ENCODE results near the gene TMEM74B. TPM values are rescaled to one million over a fixed set of nuclear protein-coding genes. Genes with fewer than 3 reads are reported as not detected.

Gene TMEM74B
- total RNA-seq, 1 donor from 2014 or later = 7.1 TPM

DNA sequence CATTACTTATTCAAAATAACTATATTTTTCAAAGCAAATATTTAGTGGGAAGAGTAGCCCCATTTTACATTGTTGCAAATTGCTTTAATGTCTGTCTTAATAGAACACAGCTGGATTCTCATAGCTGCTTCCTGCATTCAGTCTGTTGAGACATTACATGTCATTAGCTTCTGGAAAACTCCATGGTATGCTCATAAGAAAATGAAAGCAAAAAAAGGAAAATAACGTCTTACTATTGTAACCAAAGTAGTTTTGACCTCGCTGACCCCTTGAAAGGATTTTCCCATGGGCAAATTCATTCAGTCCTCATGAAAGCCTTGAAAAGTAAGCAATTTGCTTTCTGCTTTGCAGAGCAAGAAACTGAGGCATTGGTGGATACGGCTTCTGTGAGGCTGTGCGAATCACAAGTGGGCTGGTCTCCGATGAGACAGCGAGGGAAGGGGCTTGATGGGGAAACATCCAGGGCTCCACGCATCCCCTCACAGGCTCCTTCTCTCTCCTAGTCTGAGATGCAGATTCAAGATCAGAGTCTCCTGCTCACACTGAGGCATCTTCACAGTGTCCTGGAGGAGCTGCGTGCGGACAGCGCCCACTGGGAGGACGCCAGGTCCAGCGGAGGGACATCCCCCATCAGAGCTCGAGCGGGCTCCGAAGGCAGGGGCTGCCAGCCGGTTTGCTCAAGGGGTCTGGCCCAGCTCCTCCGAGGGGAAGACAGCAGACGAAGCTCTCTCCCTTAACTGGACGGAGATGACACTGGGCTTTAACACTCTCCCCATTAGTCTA is 21.8 kb upstream of the TMEM74B start:
- DNase-seq (ENCODE audit: low spot score) = no peak
- intact Hi-C loops (cut with DNase I) = no loop called here
- no peak for ATAC-seq

DNA sequence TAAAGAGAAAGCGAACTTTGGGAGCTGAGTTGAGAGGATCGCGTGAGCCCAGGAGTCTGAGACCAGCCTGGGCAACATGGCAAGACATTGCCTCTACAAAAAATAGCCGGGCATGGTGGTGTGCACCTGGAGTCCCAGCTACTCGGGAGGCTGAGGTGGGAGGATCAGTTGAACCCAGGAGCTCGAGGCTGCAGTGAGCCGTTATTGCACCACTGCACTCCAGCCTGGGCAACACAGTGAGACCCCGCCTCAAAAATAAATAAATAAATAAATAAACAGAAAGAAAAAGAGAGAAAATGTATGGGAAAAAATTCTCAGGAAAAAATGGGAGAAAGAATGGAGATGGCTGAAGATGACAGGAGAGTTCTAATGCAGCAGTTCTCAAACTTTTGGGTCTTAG is 21.0 kb upstream of the TMEM74B start:
- no peak for ATAC-seq
- DNase-seq (ENCODE audit: low spot score) = no peak
- intact Hi-C loops (cut with DNase I) = no loop called here

DNA sequence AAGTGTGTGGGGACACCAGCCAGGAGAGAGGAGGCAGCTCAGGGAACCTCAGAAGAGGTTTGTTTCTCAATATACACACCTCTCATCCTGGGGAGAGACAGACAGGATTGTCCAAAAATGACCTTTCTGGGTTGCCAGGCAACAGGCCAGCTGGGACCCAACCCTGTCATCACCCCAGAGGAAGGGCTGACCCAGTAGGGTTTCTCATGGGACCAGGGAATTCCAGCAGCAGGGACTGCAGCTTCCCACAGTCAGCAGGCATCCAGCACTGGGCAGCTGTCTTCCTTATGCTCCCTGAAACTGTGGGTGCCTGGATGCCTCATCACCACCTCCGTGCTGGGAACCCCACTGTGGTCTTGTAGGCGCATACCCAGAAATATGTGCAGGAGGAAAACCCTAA is 19.8 kb upstream of the TMEM74B start:
- ATAC-seq (no peak), DNase-seq (ENCODE audit: low spot score) (no peak)
- intact Hi-C loops (cut with DNase I) = no loop called here

DNA sequence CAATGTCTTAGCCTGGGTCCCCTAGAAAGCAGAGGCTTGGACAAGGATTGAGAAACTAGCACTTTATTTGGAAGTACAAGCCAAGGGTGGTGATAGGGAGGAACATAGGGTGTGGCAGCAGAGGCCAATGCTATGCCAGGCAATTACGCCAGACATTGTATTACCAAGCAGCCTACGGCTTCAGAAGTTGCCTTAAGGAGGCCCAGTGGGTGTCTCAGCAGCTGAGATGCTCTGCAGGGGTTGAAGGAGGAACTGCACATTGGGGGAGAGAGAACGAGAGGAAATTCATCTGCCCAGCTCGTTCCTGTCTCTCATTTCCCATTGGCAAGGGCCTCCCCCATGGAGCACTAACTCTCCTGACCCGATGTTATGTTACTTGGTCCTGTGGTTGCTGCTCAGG is 19.3 kb upstream of the TMEM74B start:
- intact Hi-C loops (cut with DNase I) = no loop called here
- DNase-seq (ENCODE audit: low spot score) = no peak
- no peak for ATAC-seq

DNA sequence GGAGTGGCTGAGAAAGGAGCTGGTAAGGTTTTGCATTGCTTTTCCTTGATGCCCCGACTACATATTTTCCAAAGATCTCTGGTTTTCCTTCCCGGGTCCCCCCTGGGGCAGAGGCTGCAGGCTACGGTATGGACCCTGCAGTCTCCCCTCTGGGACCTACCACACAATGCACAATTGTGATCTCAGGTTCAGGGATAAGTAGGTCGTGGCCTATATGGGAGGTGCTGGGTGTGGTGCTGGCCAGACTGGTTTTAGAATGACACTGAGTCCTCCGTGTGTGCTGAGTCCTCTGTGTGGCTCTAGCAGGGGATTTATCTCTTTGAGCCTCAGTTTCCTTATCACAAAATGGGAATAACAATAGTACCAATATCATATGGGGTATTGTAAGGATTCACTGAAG is 18.8 kb upstream of the TMEM74B start:
- intact Hi-C loops (cut with DNase I) = no loop called here

DNA sequence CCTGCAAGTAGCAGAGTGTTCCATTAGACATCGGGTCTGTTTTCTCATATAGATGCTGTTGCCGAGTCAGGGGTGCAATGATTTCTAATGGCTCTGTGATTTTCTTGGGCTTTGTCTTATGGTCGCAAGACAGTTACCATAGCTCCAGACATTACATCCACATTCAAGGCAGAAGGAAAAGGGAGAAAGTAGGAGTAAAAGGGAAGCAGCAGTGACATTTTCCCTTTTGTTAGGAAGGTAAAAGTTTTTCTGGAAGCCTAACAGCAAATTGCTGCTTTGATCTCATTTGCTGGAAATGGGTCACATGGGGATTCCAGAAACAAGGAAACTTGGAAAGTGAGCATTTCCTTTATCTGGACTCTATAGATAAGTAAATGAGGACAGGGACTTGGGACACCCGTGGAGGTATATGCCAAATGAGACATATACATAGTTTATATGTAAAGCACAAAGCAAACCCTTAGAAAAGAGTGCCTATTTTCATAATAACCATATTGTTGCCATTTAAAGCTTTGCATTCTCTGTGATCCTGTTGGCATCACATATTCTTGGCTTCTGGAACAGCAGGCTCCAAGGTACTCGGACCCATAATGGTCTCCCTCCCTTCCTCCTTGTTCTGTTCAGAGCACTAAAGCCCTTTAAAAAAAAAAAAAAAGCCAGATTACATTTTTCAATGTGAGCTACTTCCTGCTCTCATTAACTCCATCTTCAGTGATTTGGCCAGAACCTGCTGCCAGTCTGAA is 18.2 kb upstream of the TMEM74B start, which contains the start of gene C20orf202:
Gene C20orf202, plus strand, starts transcription at position 693 of the 743 bp plus-strand sequence. CDS start 132 bp downstream, outside the sequence.
- no peak for ATAC-seq
- intact Hi-C loops (cut with DNase I) = no loop called here

More for the DNA sequence above, 18.8 kb upstream of the TMEM74B start:
- ATAC-seq = no peak
- no peak for DNase-seq (ENCODE audit: low spot score)

DNA sequence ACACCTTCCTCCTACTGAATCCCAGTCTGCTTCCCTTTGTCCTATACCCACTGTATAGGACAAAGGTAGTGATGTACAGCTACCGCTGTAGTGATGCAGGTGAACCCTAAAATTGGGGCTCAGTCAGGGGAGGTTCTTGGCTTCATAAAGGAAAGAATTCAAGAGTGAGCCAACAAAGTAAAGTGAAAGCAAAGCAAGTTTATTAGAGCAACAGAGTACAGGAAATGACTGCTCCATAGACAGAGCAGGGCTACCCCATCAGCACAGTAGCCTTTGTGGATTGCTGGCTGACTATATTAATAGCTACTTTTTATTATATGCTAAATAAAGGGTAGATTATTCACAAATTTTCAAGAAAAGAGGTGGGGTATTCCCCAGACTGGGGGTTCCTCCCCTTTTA is 15.2 kb upstream of the TMEM74B start:
- intact Hi-C loops (cut with DNase I) = no loop called here
- no peak for DNase-seq (ENCODE audit: low spot score)
- no peak for ATAC-seq

More for the DNA sequence above, 18.2 kb upstream of the TMEM74B start, which contains the start of gene C20orf202:
- no peak for DNase-seq (ENCODE audit: low spot score)

DNA sequence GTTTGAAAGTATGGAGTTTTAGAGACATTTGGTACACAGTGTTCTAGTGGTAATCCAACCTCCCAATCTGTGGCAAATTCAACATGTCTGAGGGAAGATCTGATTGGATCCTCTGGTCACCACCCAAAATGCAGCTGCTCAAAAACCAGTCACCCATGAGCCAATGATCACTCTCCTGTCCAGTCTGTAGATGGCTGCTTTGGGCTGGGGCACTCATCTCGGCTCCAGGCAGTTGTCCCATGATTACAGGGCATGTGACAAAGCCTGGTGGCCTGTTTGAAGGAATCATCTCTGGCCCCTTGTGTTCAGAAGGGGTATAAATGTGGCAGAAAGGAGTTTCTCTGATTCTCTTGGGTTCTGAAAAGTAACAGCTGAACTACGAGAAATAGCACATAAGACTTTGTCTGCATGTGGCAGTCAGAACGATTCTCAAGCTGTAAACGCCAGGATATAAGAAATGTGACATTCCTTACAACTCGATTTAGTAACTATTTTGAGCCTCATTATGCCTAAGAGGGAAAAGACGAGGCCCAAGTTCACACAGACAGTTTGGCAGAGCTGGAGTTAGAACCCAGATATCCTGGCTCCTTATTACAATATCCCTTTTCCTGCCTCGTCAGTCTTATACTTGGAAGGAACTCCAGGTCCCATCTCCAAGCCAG is 14.6 kb upstream of the TMEM74B start:
- no peak for ATAC-seq
- no peak for DNase-seq (ENCODE audit: low spot score)
- intact Hi-C loops (cut with DNase I) = no loop called here

DNA sequence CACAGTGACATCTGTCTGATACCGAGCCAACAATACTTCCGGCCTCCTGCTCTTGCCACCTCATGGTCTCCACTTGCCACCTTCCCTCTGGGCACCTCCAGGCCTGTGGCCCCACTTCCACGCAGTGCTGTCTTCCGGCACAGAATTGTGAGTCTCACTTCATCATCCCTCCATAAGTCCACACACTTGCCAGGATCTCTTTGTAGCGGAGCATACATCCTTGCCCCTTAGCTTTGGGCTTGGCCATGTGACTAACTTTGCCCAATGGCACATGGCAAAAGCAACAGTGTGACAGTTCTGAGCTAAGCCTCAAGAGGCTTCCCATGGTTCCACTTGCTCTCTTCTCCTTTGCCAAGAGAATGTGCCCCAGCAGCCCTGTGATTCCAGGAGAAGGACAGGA is 14.0 kb upstream of the TMEM74B start:
- no peak for DNase-seq (ENCODE audit: low spot score)
- intact Hi-C loops (cut with DNase I) = no loop called here
- no peak for ATAC-seq

DNA sequence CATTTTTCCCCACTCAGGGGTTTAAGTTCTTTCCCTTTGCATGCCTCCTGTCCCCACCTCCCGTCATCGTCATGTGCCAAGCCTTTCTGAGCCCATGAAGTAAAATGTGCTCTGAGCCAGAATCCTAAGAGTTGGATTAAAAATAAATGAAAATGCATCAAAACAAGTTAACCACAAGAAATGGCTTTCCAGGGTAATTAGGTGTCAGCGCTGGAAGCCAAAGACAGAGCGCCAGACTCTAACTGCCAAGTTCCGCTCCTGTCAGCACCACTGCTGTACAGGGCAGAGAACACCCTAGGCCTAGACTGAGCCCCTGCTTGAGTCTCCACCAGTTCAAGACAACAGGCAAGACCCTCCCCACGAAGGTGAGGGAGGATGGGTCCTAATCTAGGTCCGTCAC is 13.0 kb upstream of the TMEM74B start:
- intact Hi-C loops (cut with DNase I) = no loop called here
- DNase-seq (ENCODE audit: low spot score) = no peak
- no peak for ATAC-seq

DNA sequence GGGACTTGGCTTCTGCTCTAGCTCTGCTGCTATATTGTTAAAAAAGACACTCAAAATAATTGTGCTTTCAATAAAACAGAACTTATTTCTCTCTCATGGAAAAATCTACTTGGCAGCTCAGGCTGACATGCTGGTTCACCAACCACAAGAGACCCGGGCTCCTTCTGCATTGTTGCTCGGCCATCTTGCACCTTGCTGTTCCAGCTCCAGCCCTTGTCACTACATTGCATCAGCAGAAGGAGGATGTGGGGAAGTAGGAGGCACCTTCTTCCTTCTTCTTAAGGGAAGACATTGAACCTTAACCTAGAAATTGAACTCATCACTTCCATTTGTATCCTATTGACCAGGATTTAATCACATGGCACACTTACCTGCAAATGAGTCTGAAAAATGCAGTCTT is 11.9 kb upstream of the TMEM74B start:
- intact Hi-C loops (cut with DNase I) = no loop called here
- ATAC-seq (no peak), DNase-seq (ENCODE audit: low spot score) (no peak)

DNA sequence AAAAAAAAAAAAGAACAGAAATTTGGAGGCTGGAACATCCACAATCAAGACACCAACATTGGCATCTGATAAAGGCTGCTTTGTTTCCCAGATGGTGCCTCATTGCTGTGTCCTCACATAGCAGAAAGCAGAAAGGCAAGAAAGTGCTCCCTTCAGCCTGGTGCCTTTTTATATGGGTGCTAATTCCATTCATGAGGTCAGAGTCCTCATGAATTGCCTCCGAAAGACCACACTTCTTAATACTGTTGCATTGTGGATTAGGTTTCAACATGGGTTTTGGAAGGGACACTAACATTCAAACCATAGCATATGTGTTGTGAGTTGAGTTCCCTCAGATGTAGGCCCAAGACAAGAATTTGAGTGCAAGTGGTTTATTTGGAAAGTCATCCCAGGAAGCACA is 10.4 kb upstream of the TMEM74B start:
- no peak for ATAC-seq
- no peak for DNase-seq (ENCODE audit: low spot score)
- intact Hi-C loops (cut with DNase I) = no loop called here

DNA sequence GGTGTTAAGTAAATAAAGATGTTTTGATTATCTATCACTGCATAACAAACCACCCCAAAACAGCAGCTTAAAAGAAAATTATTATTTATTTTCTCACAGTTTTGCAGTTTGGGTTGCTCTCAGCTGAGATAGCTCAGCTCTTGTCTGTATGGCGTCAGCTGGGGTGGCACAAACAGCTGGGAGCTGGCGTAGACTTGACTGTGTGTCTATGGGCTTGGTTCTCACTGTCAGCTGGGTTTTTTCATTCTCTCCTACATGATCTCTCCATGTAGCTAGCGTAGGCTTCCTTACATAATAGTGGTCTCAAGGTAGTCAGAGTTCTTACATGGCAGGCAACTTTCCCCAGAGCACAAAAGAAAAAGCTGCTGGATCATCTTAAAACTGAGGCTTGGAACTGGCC is 6.5 kb upstream of the TMEM74B start:
- intact Hi-C loops (cut with DNase I) = no loop called here
- DNase-seq (ENCODE audit: low spot score) = no peak
- no peak for ATAC-seq

DNA sequence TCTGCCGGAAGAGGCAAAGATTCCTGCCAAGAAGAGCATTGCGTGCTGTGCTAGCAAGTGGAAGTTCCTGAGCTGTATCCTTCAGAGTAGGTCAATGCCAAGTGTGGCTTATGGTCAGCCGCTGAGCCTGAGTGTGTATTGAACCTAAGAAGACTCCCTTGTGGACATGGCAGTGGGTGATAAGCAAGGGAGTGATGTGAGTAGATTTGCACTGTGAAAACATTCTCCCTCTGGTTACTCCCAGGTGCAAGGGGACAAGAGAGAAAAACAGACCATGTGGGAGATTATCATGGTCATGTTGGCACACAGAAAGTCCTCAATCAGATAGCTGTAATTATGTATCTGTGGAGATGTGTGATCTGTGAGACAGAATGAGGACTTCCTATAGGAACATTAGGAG is 6.1 kb upstream of the TMEM74B start:
- no peak for DNase-seq (ENCODE audit: low spot score)
- ATAC-seq = no peak
- intact Hi-C loops (cut with DNase I) = no loop called here

DNA sequence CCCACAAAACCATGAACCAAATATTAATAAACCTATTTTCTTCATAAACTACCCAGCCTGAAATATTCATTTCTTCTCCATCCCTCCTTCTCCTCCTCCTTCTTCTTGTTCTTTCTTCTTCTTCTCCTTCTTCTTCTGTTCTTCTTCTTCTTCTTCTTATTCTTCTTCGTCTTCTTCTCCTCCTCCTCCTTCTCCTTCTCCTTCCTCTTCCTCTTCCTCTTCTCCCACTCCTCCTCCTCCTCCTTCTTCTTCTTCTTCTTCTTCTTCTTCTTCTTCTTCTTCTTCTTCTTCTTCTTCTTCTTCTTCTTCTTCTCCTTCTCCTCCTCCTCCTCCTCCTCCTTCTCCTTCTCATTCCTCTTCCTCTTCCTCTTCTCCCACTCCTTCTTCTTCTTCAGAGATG is 5.0 kb upstream of the TMEM74B start:
- intact Hi-C loops (cut with DNase I) = loop anchor here (10.0 kb wide), 1 partner anchor 215 kb away; no protein-coding TSS in a partner anchor
- ATAC-seq = no peak
- DNase-seq (ENCODE audit: low spot score) = no peak

DNA sequence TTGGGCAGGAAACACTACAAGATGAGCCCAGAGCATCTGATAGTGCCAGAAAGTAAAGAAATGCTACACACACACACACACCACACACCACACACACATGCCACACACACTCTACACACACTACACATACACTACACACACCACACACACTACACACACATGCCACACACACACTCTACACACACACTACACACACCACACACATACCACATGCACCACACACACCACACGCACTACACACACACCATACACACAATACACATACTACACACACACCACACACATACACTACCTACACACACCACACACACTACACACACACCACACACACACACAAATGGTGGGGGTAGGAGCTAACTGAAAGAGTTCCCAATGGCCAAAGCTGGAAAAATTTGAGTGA is 3.6 kb upstream of the TMEM74B start:
- no peak for DNase-seq (ENCODE audit: low spot score)
- intact Hi-C loops (cut with DNase I) = loop anchor here (10.0 kb wide), 1 partner anchor 214 kb away; no protein-coding TSS in a partner anchor

DNA sequence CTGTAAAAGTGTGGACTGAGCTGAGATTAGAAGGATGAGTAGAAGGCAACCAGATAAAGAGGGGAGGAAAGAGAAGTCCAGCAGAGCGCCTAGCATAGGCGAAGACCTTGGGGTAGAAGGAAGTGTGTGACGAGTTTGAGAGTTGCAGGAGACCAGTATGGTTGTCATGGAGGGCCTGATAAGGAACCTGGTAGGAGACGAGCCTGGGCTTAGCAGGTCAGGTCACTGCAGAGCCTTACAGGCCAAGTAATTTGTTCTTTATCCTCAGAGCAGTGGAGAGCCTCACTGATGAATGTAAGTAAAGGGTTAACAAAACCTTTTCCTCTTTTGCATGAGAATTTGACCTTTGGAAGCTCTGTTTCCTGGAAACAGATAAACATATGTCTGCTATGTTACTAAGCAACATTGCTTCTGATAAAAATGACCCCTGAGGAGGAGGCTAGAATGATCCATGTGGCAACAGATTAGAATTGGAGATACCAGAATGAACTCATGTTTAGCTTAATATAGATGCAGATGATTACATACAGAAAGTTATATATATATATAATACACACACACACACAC is 2.9 kb upstream of the TMEM74B start:
- intact Hi-C loops (cut with DNase I) = loop anchor here (10.0 kb wide), 1 partner anchor 213 kb away; no protein-coding TSS in a partner anchor
- DNase-seq (ENCODE audit: low spot score) (no peak), ATAC-seq (no peak)

More for the DNA sequence above, 3.6 kb upstream of the TMEM74B start:
- ATAC-seq = no peak

DNA sequence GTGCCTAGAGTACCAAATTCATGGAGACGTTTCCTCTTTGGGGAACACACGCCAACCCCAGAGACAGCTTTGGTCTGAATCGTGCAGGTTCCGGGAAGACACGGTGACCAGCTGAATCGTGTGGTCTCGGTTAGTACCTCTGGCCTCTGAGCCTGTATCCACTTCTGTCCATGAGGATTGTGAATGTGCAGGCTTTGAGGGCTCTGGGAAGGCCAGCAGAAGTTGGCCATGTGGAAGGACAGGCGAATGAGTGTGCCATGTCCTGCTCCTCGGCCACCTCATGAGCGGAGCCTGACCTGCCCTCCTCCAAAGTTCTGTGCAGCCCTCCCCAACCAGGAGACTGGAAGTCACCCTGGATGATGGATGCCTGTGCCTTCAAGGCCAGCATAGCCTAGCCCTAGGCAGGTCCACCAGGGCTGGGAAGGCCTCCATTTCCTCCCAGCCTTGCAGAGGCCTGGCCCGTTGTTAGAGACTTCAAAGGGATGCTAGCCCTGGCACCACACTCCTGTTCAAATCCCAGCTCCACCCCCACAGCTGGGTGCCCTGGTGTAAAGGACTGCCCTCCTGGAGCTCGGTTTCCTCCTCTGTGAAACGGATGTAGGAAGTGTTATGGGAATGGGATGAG is 1.7 kb upstream of the TMEM74B start:
- intact Hi-C loops (cut with DNase I) = loop anchor here (10.0 kb wide), 1 partner anchor 212 kb away; no protein-coding TSS in a partner anchor
- DNase-seq (ENCODE audit: low spot score) = no peak
- no peak for ATAC-seq

Measured in sciatic nerve (tissue), 2 donors.